Measurements from ENCODE around the gene IFITM1. TPM values are rescaled to one million over a fixed set of nuclear protein-coding genes. Genes with fewer than 3 reads are reported as not detected.
"Not testable (repeated sequence)": the region's sequence is repeated elsewhere in the genome, so short reads cannot be mapped to it uniquely, and the experiment has no call there.

IFITM1 gene
- total RNA-seq, 2 experiments from 2014 or later = 1,182 to 1,374 TPM

- POLR2A ChIA-PET = interaction anchor here (0.7 to 2.6 kb wide), 23 partner anchors 10 to 151 kb away, joined by 3 to 200 read pairs (median 17); partner anchors contain the start of genes BET1L, IFITM1, IFITM2 and IFITM3
- H3K9me3 Mint-ChIP-seq = peaks cover 3% of the 10 kb centered on the region
- H3K4me1 Mint-ChIP-seq = peaks cover 39% of the 10 kb centered on the region
- ATAC-seq (ENCODE audit: low read depth) (peak; percentile 74), DNase-seq (peak; percentile 94)
- H3K36me3 Mint-ChIP-seq = no peaks in the 10 kb centered on the region
- H3K4me3 Mint-ChIP-seq = peak overlapping the region; percentile 89
- peak overlapping the region; percentile 92 for H3K27ac Mint-ChIP-seq
- peaks cover 5% of the 10 kb centered on the region for H3K27me3 Mint-ChIP-seq
Measured at GRCh38 chr11:355581-356458, 42.0 kb downstream of the IFITM1 start.

- peaks cover 3% of the 10 kb centered on the region for H3K9me3 Mint-ChIP-seq
- no peak for ATAC-seq (ENCODE audit: low read depth)
- H3K27ac Mint-ChIP-seq = no peak overlapping the region
- no peak for DNase-seq
- H3K27me3 Mint-ChIP-seq = peaks cover 5% of the 10 kb centered on the region
- H3K4me1 Mint-ChIP-seq = peaks cover 35% of the 10 kb centered on the region
- H3K4me3 Mint-ChIP-seq = no peak overlapping the region
- POLR2A ChIA-PET = interaction anchor here (1.9 to 2.6 kb wide), 12 partner anchors 23 to 89 kb away, joined by 5 to 200 read pairs (median 28); partner anchors contain the start of genes IFITM1, IFITM2, IFITM3 and IFITM5
- H3K36me3 Mint-ChIP-seq = no peaks in the 10 kb centered on the region
Measured at GRCh38 chr11:356610-357009, 42.8 kb downstream of the IFITM1 start.

GRCh38 chr11:357582-357981 is 43.7 kb downstream of the IFITM1 start:
- Mint-ChIP-seq H3K36me3 (no peaks in the 10 kb centered on the region), H3K4me1 (peaks cover 31% of the 10 kb centered on the region), H3K27ac (no peak overlapping the region), H3K27me3 (peaks cover 5% of the 10 kb centered on the region), H3K9me3 (peaks cover 3% of the 10 kb centered on the region), H3K4me3 (no peak overlapping the region)
- DNase-seq (no peak), ATAC-seq (ENCODE audit: low read depth) (no peak)
- POLR2A ChIA-PET = no interaction called here

GRCh38 chr11:358129-358800 is 44.4 kb downstream of the IFITM1 start:
- H3K27ac Mint-ChIP-seq = no peak overlapping the region
- DNase-seq (no peak), ATAC-seq (ENCODE audit: low read depth) (no peak)
- POLR2A ChIA-PET = interaction anchor here (0.7 to 1.8 kb wide), 3 partner anchors 12 to 85 kb away, joined by 3 to 6 read pairs (median 3); no protein-coding TSS in a partner anchor
- H3K36me3 Mint-ChIP-seq = no peaks in the 10 kb centered on the region
- peaks cover 3% of the 10 kb centered on the region for H3K9me3 Mint-ChIP-seq
- peaks cover 24% of the 10 kb centered on the region for H3K4me1 Mint-ChIP-seq
- no peak overlapping the region for H3K4me3 Mint-ChIP-seq
- peaks cover 5% of the 10 kb centered on the region for H3K27me3 Mint-ChIP-seq

- Mint-ChIP-seq H3K4me1 (peaks cover 17% of the 10 kb centered on the region), H3K36me3 (no peaks in the 10 kb centered on the region), H3K9me3 (peaks cover 3% of the 10 kb centered on the region), H3K4me3 (no peak overlapping the region), H3K27me3 (peaks cover 5% of the 10 kb centered on the region), H3K27ac (no peak overlapping the region)
- DNase-seq (peak; percentile 26), ATAC-seq (ENCODE audit: low read depth) (no peak)
- POLR2A ChIA-PET = interaction anchor here (0.6 to 1.8 kb wide), 5 partner anchors 11 to 84 kb away, joined by 3 to 6 read pairs (median 3); partner anchors contain the start of gene IFITM2
Measured at GRCh38 chr11:359181-359714, 45.4 kb downstream of the IFITM1 start.

- no peak overlapping the region for H3K4me3 Mint-ChIP-seq
- POLR2A ChIA-PET = interaction anchor here (0.7 kb wide), 1 partner anchor 57 kb away, joined by 3 read pairs; no protein-coding TSS in a partner anchor
- H3K36me3 Mint-ChIP-seq = no peaks in the 10 kb centered on the region
- peak; percentile 27 for DNase-seq
- no peak overlapping the region for H3K27ac Mint-ChIP-seq
- H3K27me3 Mint-ChIP-seq = peaks cover 5% of the 10 kb centered on the region
- H3K4me1 Mint-ChIP-seq = peaks cover 9% of the 10 kb centered on the region
- H3K9me3 Mint-ChIP-seq = peaks cover 3% of the 10 kb centered on the region
- no peak for ATAC-seq (ENCODE audit: low read depth)
Measured at GRCh38 chr11:360326-361280, 46.8 kb downstream of the IFITM1 start.

GRCh38 chr11:362642-363442 is 49.0 kb downstream of the IFITM1 start:
- ATAC-seq (ENCODE audit: low read depth) = no peak
- DNase-seq = peak; percentile 25
- Mint-ChIP-seq H3K4me3 (no peak overlapping the region), H3K9me3 (peaks cover 3% of the 10 kb centered on the region), H3K4me1 (peaks cover 9% of the 10 kb centered on the region), H3K27me3 (peaks cover 18% of the 10 kb centered on the region), H3K27ac (no peak overlapping the region), H3K36me3 (no peaks in the 10 kb centered on the region)
- POLR2A ChIA-PET = interaction anchor here (0.9 to 1.6 kb wide), 3 partner anchors 9 to 82 kb away, joined by 3 to 5 read pairs (median 3); no protein-coding TSS in a partner anchor

- not testable (repeated sequence) for H3K4me1 Mint-ChIP-seq; H3K27ac Mint-ChIP-seq; H3K36me3 Mint-ChIP-seq; H3K9me3 Mint-ChIP-seq; H3K4me3 Mint-ChIP-seq; DNase-seq; ATAC-seq (ENCODE audit: low read depth)
- peaks cover 24% of the 10 kb centered on the region for H3K27me3 Mint-ChIP-seq
- POLR2A ChIA-PET = interaction anchor here (0.9 to 1.6 kb wide), 3 partner anchors 8 to 83 kb away, joined by 3 to 5 read pairs (median 3); no protein-coding TSS in a partner anchor
Measured at GRCh38 chr11:363443-363805, 49.6 kb downstream of the IFITM1 start.

GRCh38 chr11:363948-364761 is 50.3 kb downstream of the IFITM1 start:
- peaks cover 3% of the 10 kb centered on the region for H3K9me3 Mint-ChIP-seq
- peak; percentile 61 for DNase-seq
- H3K27me3 Mint-ChIP-seq = peaks cover 27% of the 10 kb centered on the region
- peaks cover 11% of the 10 kb centered on the region for H3K4me1 Mint-ChIP-seq
- no peaks in the 10 kb centered on the region for H3K36me3 Mint-ChIP-seq
- no peak overlapping the region for H3K27ac Mint-ChIP-seq
- ATAC-seq (ENCODE audit: low read depth) = peak; percentile 62
- H3K4me3 Mint-ChIP-seq = no peak overlapping the region
- POLR2A ChIA-PET = interaction anchor here (0.6 to 1.6 kb wide), 3 partner anchors 7 to 113 kb away, joined by 3 to 5 read pairs (median 3); no protein-coding TSS in a partner anchor
